HG02763 (cell line): ENCODE results near the gene SCNN1A.

ENCODE experiments used
- ATAC-seq: cut with Tn5 transposase; IDR thresholded peaks from one replicate; pipeline ENCODE4 v1.9.1; 2021; ENCODE audit warnings: mild to moderate bottlenecking, moderate library complexity; ENCODE audit not compliant: unreplicated experiment

Gene SCNN1A

GRCh38 chr12:6322352-6322751, 53.0 kb downstream of the SCNN1A start:
- no peak for ATAC-seq

- no peak for ATAC-seq
Measured at GRCh38 chr12:6321905-6322304, 53.5 kb downstream of the SCNN1A start.

GRCh38 chr12:6319446-6319845, 55.9 kb downstream of the SCNN1A start:
- ATAC-seq, result no peak

GRCh38 chr12:6318440-6318879, 56.9 kb downstream of the SCNN1A start:
- no peak for ATAC-seq

- ATAC-seq, result no peak
Measured at GRCh38 chr12:6317693-6318439, 57.5 kb downstream of the SCNN1A start.

- ATAC-seq, result no peak
Measured at GRCh38 chr12:6316921-6317692, 58.3 kb downstream of the SCNN1A start.

- ATAC-seq, result no peak
Measured at GRCh38 chr12:6315704-6316597, 59.4 kb downstream of the SCNN1A start.

GRCh38 chr12:6315184-6315583, 60.2 kb downstream of the SCNN1A start:
- no peak for ATAC-seq

GRCh38 chr12:6314776-6315175, 60.6 kb downstream of the SCNN1A start:
- ATAC-seq, result no peak

- no peak for ATAC-seq
Measured at GRCh38 chr12:6313326-6313940, 61.9 kb downstream of the SCNN1A start.

GRCh38 chr12:6312529-6313325, 62.6 kb downstream of the SCNN1A start:
- peak; percentile 49 for ATAC-seq

GRCh38 chr12:6311822-6312528, 63.4 kb downstream of the SCNN1A start:
- no peak for ATAC-seq

- ATAC-seq, result no peak
Measured at GRCh38 chr12:6310771-6311610, 64.4 kb downstream of the SCNN1A start.

GRCh38 chr12:6307529-6307928, 67.8 kb downstream of the SCNN1A start:
- ATAC-seq, result no peak

- ATAC-seq, result no peak
Measured at GRCh38 chr12:6306599-6307220, 68.7 kb downstream of the SCNN1A start.

GRCh38 chr12:6306151-6306550, 69.2 kb downstream of the SCNN1A start:
- no peak for ATAC-seq

GRCh38 chr12:6303071-6303470, 72.3 kb downstream of the SCNN1A start:
- ATAC-seq, result no peak

- no peak for ATAC-seq
Measured at GRCh38 chr12:6302621-6303020, 72.7 kb downstream of the SCNN1A start.
